PC-9 (cell line): Measurements from ENCODE around the gene TMPRSS9. TPM values are rescaled to one million over a fixed set of nuclear protein-coding genes. Genes with fewer than 3 reads are reported as not detected.
A peak's percentile ranks its signal among the peaks of the same experiment; 100 is the strongest.
"Not testable (repeated sequence)": the region's sequence is repeated elsewhere in the genome, so short reads cannot be mapped to it uniquely, and the experiment has no call there.

Source experiments
- BruUV-seq: library from RNA; stranded (reverse); fragments of 400-500 nt; replicated peaks from 2 replicates; lab custom pipeline; 2021; lab: Mats Ljungman, UMichigan
- CTCF ChIA-PET: fragments of 300-600 bp; sonication (Branson Sonifier 250); formaldehyde crosslinking; loops from one replicate; lab custom pipeline; 2022; ENCODE audit warnings: antibody characterized with exemption; lab: Charles Lee
- POLR2A ChIA-PET: fragments of 300-600 bp; sonication (Branson Sonifier 250); formaldehyde crosslinking; loops from one replicate; lab custom pipeline; 2022; ENCODE audit warnings: antibody characterized with exemption; ENCODE audit not compliant: unreplicated experiment; lab: Charles Lee
- DNase-seq, 2 experiments: peaks; one replicate each; pipeline versions ENCODE4 v3.0.0 to v3.0.0-alpha.2; 2015 to 2022; ENCODE audit warnings: mixed read lengths in 1 of 2
- H2AFZ ChIP-seq: fragments of 200-600 bp; sonication (generic); 2 replicates; pipeline ENCODE4 v1.8.1; 2017; ENCODE audit warnings: antibody characterized with exemption
- H3F3A ChIP-seq: fragments of 200-600 bp; sonication (generic); 2 replicates; pipeline ENCODE4 v1.8.1; 2017; ENCODE audit warnings: antibody characterized with exemption, mild to moderate bottlenecking, low read depth; ENCODE audit not compliant: insufficient read depth
- H3K27ac ChIP-seq: fragments of 200-600 bp; sonication (generic); 2 replicates; pipeline ENCODE4 v1.6.1; 2016; ENCODE audit warnings: mixed run types
- H3K27me3 ChIP-seq: fragments of 200-600 bp; sonication (generic); 2 replicates; pipeline ENCODE4 v1.6.1; 2016; ENCODE audit warnings: low read depth, mixed run types; ENCODE audit not compliant: insufficient read depth
- H3K36me3 ChIP-seq: fragments of 200-600 bp; sonication (generic); 2 replicates; pipeline ENCODE4 v1.6.1; 2016; ENCODE audit warnings: low read depth, mixed run types
- H3K4me1 ChIP-seq: fragments of 200-600 bp; sonication (generic); replicated peaks from 2 replicates; pipeline ENCODE4 v1.6.1; 2016; ENCODE audit warnings: mixed run types; ENCODE audit not compliant: insufficient read depth
- H3K4me2 ChIP-seq: fragments of 200-600 bp; sonication (generic); 2 replicates; pipeline ENCODE4 v1.6.1; 2017; ENCODE audit warnings: mixed run types
- H3K4me3 ChIP-seq: fragments of 200-600 bp; sonication (generic); 2 replicates; pipeline ENCODE4 v1.6.1; 2016; ENCODE audit warnings: mixed run types
- H3K79me2 ChIP-seq: fragments of 200-600 bp; sonication (generic); 2 replicates; pipeline ENCODE4 v1.6.1; 2017; ENCODE audit warnings: low read depth, mixed run types
- H3K9me2 ChIP-seq: fragments of 200-600 bp; sonication (generic); 2 replicates; pipeline ENCODE4 v1.8.1; 2017; ENCODE audit warnings: mild to moderate bottlenecking; ENCODE audit not compliant: insufficient read depth
- H3K9me3 ChIP-seq: fragments of 200-600 bp; sonication (generic); 2 replicates; pipeline ENCODE4 v1.8.1; 2016; ENCODE audit warnings: low read depth; ENCODE audit not compliant: insufficient read depth
- H4K20me1 ChIP-seq: fragments of 200-600 bp; sonication (generic); 2 replicates; pipeline ENCODE4 v1.8.1; 2017; ENCODE audit not compliant: insufficient read depth
- EZH2 ChIP-seq: fragments of 200-600 bp; sonication (generic); IDR thresholded peaks from 2 replicates; pipeline ENCODE4 v1.8.0; 2017; ENCODE audit warnings: antibody characterized with exemption, low read depth
- intact Hi-C: fragments of 100-400 bp; cut with micrococcal nuclease; formaldehyde crosslinking; loops from one replicate; pipeline ENCODE4 v1.10.0; 2022; ENCODE audit not compliant: unreplicated experiment
- total RNA-seq: library from RNA; stranded (reverse); gene quantifications from 2 replicates; pipeline ENCODE4 v1.2.3, GENCODE V29; 2021
- TF ChIP-seq, protein P1 (sequence below): fragments of 200-600 bp; sonication (generic); conservative IDR thresholded peaks from 2 replicates; pipeline ENCODE4 v1.6.1; 2017; ENCODE audit warnings: mixed run types, antibody characterized with exemption, mild to moderate bottlenecking, moderate library complexity

The TMPRSS9 gene
- total RNA-seq, 1 experiment from 2014 or later = 0.20 TPM

GRCh38 chr19:2457394-2458037 lies 97.5 kb downstream of the TMPRSS9 start:
- H3F3A ChIP-seq = peaks cover 8% of the 10 kb centered on the region; the same call in 1 of the 2 replicates
- ChIA-PET POLR2A (interaction anchor here (0.5 to 0.6 kb wide), 2 partner anchors 18 to 19 kb away, joined by 4 to 6 read pairs; partner anchors contain the start of gene GADD45B), CTCF (no interaction called here)
- no peak for DNase-seq
- H3K4me2 ChIP-seq = peak overlapping the region; percentile 67
- no peaks in the 10 kb centered on the region for H4K20me1 ChIP-seq
- H3K27ac ChIP-seq = peak overlapping the region; percentile 42; the same call in 1 of the 2 replicates
- no TSS peak for BruUV-seq
- H3K4me3 ChIP-seq = peak overlapping the region; percentile 48; the same call in 1 of the 2 replicates
- no peaks in the 10 kb centered on the region for H3K36me3 ChIP-seq
- 0 out of 2 replicates have a peak overlapping the region, but pooled peaks have one; percentile 37 for H2AFZ ChIP-seq
- no peaks in the 10 kb centered on the region for H3K27me3 ChIP-seq
- H3K9me2 ChIP-seq = no peaks in the 10 kb centered on the region
- no peaks in the 10 kb centered on the region; the same call in 1 of the 2 replicates for H3K4me1 ChIP-seq
- intact Hi-C loops = no loop called here
- H3K9me3 ChIP-seq = no peaks in the 10 kb centered on the region
- TF ChIP-seq, protein P1, sequence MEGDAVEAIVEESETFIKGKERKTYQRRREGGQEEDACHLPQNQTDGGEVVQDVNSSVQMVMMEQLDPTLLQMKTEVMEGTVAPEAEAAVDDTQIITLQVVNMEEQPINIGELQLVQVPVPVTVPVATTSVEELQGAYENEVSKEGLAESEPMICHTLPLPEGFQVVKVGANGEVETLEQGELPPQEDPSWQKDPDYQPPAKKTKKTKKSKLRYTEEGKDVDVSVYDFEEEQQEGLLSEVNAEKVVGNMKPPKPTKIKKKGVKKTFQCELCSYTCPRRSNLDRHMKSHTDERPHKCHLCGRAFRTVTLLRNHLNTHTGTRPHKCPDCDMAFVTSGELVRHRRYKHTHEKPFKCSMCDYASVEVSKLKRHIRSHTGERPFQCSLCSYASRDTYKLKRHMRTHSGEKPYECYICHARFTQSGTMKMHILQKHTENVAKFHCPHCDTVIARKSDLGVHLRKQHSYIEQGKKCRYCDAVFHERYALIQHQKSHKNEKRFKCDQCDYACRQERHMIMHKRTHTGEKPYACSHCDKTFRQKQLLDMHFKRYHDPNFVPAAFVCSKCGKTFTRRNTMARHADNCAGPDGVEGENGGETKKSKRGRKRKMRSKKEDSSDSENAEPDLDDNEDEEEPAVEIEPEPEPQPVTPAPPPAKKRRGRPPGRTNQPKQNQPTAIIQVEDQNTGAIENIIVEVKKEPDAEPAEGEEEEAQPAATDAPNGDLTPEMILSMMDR = no peak
- TF ChIP-seq EZH2 = no peak
- H3K79me2 ChIP-seq = peaks cover 32% of the 10 kb centered on the region

DNA sequence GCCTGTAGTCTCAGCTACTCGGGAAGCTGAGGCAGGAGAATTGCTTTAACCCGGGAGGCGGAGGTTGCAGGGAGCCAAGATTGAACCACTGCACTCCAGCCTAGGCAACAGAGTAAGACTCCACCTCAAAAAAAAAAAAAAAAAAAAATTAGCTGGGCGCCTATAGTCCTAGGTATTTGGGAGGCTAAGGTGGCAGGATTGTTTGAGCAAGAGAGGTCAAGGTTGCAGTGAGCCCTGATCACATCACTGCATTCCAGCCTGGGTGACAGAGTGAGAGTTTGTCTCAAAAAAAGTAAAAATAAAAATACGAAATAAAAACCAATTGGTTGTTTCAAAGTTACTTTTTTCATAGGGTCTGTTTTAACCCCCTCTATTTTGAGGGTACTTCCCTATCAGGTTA lies 98.0 kb downstream of the TMPRSS9 start:
- BruUV-seq = no TSS peak
- intact Hi-C loops = no loop called here
- Histone ChIP-seq H3K27ac (no peak overlapping the region), H3K27me3 (no peaks in the 10 kb centered on the region), H2AFZ (no peak overlapping the region), H3K4me1 (no peaks in the 10 kb centered on the region; the same call in 1 of the 2 replicates), H3K4me2 (no peak overlapping the region), H3K4me3 (no peak overlapping the region), H4K20me1 (no peaks in the 10 kb centered on the region), H3K36me3 (no peaks in the 10 kb centered on the region), H3K79me2 (peaks cover 32% of the 10 kb centered on the region), H3F3A (peaks cover 8% of the 10 kb centered on the region), H3K9me3 (no peaks in the 10 kb centered on the region), H3K9me2 (no peaks in the 10 kb centered on the region)
- ChIA-PET CTCF (no interaction called here), POLR2A (interaction anchor here (0.5 kb wide), 1 partner anchor 18 kb away, joined by 6 read pairs; the partner anchor contains the start of gene GADD45B)
- no peak for DNase-seq
- TF ChIP-seq, protein P1 = no peak
- TF ChIP-seq EZH2 = no peak

DNA sequence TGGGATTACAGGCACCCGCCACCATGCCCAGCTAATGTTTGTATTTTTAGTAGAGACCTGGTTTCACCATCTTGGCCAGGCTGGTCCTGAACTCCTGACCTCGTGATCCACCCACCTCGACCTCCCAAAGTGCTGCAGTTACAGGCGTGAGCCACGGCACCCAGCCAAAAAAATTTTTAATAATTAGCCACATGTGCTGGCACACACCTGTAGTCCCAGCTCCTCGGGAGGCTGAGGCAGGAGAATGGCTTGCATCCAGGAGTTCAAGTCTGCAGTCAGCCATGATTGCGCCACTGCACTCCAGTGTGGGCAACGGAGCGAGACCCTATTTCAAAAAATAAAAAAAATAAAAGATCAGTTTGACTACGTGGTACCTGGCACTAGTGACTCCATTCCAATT lies 98.7 kb downstream of the TMPRSS9 start:
- intact Hi-C loops, H3K4me2 ChIP-seq, H3K9me2 ChIP-seq, H2AFZ ChIP-seq, H3K9me3 ChIP-seq, H4K20me1 ChIP-seq, H3K27me3 ChIP-seq, H3K27ac ChIP-seq, H3K36me3 ChIP-seq, DNase-seq, H3K4me3 ChIP-seq, H3K4me1 ChIP-seq, BruUV-seq, POLR2A ChIA-PET, CTCF ChIA-PET: not testable (repeated sequence)
- Histone ChIP-seq H3F3A (peaks cover 11% of the 10 kb centered on the region), H3K79me2 (peaks cover 28% of the 10 kb centered on the region)
